Measurements from ENCODE around the gene SNX32.

SNX32 gene

DNA sequence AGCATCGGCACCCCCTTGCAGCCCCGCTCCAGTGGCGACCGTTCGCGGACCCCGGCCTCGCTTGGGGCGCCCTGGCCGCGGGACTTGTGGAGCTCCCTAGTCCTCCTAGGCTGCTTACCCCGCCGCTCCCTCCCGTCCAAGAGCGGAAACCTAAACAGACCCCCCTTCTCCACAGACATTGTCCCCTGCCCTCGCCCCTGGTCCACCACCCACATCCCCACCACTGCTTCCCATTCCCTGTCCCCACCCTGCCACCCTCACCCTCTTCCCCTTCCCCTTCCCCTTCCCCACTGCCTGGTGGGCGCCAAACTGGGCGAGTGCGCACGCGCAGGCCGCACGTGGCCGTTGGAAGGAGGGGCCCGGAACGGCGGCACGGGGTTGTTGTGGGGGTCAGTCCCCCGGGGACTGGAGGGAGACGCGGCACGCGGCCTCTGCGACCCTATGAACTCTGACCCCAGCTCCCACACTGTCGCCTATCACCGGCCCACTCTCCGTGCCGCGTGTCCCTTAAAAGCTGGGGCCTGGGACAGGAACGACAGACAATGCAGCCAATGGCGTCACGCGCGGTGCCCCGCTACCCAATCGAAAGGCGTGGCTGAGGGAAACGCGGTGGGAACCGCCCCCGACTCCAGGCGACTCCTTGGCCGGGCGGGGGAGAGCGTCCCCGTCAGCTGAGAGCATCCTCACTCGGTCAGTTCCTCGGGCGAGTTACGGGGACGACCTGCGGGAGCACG, at the start of gene SNX32:
TSS of gene SNX32 (plus strand) at position 667 of the 734 bp plus-strand sequence. CDS start 103 bp downstream, outside the sequence.
- DNase-seq (ENCODE audit: low read depth): peak; percentile 93

DNA sequence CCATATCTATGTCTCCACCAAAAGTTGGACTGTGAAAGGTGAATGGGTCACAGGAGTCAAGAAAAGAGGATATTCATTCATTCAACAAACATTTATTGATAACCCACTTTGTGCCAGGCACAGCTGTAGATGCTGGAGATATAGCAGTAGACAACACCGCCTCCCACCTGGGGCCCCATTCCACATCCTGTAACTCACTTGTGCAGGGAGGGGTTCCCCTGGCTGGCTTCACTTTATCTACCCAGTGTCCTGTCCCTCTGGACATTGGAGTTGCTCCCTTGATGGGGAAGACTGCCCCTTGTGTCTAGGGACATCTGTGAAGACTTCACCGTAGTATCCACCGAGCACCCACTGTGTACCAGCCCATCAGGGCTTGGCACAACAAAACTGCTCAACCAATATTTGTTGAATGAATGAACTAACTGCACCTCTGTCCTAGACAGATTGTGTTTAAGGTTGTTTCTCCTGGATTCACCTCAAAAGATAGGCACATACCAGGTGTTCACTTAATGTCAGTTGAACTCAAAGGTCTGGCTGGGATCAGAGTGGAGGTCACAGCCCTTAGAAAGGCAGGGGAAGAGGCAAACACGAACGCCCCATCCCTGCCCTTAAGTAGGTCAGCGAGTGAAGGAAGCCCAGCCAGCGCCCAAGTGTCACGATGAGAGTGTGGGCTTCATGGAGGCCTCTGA, 48.3 kb upstream of the SNX32 start:
- DNase-seq (ENCODE audit: low read depth): no peak

DNA sequence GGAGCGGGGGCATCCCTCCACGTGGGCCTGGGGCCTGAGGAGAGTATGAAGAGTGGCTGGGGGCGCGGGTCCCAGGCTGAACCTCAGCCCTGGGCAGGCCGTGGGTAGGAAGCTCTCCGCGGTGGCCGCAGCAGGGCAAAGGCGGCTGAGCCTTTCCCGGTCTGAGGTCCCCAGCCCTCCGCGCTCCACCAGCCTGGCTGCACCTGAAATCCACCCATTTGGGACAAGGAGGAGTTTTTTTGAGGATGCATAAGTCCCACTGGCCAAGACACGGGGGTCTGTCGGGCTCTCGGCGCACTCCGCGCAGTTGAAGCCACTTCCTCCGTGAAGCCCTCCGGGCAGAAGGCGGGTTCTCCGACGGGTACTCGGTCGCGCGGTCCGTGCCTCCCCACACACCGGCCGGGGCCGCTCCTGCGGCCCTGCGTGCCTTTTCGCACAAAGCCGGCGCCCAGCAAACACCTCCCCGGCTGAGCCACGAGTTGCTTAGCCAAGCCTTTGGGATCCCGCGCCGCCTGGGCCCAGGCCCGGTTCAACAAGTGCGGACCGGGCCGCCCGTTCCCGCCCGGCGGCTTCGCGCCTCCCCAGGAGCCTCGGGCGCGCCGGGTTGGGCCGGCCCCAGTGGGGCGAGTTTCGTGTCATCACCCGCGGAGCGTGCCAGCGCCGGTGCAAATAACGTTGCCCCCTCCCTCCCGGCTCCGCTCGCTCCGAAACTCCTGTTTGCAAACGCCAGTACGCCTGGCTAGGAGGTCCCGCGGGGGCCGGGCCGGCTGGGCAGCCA, 47.6 kb upstream of the SNX32 start:
- DNase-seq (ENCODE audit: low read depth): no peak

DNA sequence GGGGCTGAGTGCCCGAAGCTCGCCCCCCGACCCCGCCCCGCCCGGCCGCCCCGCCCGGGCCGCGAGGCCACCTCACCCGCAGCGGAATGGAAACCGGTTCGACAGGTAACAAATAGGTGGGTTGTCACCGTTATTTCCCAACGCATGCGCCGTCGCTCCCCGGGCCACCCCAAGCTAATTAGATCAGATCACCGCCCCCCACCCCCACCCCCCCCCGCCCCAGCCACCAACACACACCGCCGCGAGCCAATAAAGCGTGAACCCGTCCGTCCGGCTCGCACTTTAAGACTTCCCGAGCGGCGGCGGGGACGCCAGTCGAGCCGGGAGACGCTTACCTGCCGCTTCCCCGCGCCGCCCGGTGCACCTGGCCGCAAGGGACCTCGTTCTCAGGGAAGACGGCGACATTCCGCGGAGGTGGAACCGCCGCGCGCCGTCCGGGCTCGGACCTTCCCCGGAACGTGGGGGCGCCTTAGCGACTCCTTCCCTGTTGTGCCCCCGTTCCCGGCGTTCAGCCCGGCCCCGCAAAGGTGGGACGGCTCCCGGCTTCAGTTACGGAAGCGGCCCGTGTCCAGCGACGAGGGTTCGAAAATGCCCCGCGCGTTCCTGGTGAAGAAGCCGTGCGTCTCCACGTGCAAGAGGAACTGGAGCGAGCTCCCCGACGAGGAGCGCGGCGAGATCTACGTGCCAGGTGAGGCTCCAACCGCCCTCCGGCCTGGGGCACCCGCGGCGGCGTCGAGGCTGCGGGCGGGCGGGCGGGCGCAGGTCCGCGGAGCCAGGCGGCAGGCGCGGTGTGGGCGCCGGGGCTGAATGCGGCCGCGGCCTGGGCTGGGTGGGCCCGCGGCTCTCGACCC, 46.8 kb upstream of the SNX32 start, which contains the start of gene OVOL1:
TSS of gene OVOL1 (plus strand) at position 278 of the 851 bp plus-strand sequence. CDS start at position 589, 311 bp downstream.
- DNase-seq (ENCODE audit: low read depth): no peak

DNA sequence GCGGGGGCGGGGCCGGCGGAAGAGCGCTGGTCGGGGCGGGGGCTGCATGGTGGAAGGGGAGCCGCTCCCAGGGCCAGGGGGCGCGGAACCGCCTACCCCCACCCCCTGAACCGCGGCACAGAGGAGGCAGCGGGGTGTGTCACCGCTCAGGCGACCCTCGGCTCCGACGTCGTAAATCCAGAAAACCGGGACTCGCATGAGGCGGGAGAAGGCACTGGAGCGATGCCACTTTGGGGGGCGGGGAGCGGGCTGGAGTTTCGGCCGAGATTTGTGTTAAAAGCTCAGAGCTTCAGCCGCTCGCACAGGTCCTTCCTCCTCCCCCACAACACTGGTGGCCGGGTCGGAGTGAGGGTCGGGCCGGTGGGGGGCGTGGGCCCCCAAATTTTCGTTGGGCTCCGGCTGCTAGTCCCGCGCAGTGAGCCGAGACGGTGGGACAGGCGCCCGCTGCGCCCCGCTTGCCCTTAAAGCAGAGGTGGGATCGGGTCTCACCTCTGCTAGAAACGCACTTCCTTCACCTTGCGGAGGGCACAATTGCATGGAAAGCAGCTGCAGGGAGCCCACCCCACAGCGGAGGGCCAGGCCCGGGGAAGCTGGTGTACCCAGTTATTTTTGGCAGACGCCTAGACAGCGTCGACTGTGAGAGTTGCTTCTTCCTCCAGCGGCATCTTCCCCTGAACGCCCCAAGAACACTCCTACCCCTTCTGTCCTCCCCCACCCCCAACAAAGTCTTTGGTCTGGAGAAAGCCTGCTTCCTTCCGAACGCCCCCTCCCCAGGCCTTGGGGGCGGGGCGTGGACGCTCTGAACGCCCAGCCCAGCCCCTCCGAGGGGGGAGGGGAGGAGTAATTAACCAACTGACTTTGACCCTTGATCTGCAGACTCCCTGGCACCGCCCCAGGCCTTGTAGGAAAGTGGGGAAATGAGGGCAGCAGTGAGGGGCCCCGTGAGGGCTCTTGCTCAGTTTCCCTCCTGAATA, 45.8 kb upstream of the SNX32 start:
- DNase-seq (ENCODE audit: low read depth): no peak

DNA sequence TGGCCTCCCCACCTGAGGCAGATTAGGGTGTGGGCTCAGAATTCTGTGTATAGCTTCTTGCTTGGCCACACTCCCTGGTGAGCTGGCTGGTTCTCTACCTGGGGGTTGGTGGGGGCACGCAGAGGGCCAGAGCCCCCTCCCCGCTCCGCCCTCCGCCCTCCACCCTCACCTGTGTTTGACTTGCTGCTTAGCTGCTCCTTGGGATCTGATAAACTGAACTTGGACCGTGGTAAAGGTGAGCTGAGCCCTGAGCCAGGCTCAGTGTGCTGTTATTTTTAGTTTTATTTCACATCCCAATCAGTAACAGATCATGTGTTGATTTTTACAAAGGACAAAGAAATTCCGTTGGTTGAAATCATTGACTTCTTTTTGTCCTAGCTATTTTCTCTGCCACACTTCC, 44.9 kb upstream of the SNX32 start:
- no peak for DNase-seq (ENCODE audit: low read depth)

DNA sequence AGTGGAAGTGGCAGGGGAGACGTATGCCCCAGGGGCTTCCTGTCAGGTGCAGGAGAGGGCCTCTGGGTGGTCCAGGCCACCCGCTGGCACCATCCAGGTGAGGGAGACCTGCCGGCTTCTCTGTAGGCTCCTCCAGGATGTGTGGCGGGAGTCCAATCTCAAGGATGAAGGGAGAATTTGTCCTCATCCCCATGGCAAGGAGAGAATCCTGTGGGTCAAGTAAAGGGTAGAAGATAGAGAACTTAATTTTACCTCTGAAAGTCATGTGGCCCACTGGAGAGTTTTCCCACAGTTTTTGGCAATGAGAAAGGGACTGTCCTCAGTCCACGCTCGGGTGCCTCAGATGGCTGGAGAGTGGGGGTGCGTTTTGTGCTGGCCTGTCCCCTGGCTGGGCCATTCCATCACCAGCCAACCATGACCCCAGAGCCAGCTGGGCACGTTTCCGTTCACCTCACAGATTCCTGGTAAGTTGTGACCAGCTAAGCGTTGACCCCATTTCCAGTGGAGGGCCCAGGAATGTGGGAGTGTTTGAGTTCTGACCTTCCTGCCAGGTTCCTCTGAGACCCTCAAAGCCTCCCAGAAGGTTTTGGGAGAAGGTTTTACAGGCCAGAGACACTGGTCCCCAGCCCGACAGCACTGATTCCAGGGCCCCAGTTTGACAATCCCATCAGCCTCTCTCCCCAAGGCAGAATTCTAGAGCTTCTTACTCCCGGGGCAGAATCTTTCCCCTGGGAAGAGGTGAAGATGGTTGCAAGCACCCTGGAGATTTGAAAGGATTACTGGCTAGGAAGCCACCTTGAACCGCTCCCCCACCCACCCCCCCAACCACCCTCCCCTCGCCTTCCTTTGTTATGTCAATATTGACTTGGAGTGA, 44.3 kb upstream of the SNX32 start:
- no peak for DNase-seq (ENCODE audit: low read depth)

DNA sequence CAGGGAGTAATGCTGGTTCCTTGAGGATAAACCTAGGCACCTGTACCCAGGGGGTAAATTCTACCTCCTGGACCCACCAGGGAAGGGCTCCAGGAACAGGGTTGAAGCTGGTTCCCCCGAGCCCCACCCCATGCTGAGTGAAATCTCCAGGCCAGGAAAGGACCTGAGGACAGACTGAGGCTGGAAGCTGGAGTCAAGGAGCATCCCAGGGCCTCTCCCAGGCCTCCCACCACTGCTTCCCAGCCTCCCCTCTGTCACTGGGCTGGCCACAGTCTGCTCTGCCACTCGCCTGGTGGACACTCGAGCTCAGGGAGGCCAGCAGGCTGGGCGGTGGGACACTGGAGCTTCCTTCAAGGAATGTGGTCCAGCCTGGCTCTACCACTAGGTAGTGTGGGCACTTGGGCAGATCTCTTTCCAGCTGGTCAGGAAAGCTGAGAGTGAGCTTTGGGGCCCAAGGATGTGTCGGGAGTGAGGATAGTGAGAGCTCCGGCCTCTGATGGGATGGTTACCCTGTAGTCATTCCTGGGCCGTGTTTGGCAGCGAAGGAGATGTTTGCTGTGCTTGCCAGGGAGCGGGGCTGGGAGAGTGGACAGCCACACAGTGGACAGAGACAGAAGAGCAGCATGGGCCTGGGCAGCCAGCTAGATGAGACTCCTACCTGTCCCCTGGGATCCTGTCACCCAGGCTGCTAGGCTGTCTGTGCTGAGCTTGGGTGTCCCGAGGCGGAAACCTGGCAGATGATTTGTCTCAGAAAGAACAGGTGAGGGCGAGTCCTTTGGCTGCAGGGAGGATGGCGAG, 43.5 kb upstream of the SNX32 start:
- no peak for DNase-seq (ENCODE audit: low read depth)

DNA sequence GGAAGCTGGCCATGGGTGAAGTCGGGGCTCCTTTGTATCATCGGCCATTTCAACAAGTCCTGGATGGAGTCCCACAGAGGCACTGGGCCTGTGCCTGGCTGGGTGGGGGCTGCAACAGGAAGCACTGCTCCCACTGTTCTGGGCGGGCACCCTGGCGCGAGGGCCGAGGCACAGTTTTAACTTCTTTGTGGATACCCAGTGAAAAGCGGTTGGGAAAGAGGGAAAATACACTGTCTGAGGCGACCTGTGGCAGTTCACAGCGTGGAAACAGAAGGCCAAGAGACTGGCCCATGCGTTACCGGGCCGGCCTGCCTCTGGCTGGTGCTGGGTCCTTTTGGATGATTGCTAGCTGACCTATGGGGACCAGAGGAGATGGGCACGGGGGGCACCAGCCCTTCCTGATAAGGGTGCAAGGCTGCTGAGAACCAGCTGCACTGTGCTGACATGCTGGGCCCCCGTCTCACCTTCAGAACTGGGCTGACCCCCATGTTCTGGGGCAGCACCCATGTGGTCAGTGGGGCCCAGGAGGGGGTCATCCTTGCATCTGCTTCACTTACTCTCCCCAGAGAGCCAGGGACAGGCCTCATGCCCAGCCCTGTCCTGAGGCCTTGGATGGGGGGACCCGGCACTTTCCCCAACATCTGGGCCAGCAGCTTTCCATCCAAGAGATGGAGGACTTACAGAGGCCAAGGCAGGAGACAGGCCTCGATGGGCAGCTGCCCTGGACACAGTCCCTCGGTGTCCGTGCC, 42.7 kb upstream of the SNX32 start:
- DNase-seq (ENCODE audit: low read depth): no peak

DNA sequence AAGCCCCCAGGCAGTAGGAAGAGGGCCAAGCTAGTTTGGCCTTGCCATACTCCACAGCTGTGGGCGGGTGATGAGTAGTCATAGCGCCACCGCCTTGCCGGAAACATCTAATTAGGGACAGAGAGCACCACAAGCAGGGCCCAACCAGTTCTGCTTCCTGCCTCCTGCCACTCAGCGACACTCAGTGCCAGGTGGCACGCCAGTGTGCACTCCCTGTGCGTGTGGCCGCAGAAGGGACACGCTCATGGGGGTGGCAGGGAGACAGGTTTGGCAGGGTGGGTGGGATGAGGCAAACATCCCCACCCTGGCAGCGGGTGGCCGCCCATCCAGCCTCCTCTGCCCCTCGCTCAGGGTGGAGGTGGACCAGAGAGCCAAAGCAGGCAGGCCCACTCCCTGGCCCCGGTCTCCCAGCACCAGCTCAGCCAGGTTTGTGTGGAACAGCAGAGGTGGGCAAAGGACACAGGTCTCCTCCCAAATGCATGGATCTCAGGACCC, 42.0 kb upstream of the SNX32 start:
- DNase-seq (ENCODE audit: low read depth): no peak

DNA sequence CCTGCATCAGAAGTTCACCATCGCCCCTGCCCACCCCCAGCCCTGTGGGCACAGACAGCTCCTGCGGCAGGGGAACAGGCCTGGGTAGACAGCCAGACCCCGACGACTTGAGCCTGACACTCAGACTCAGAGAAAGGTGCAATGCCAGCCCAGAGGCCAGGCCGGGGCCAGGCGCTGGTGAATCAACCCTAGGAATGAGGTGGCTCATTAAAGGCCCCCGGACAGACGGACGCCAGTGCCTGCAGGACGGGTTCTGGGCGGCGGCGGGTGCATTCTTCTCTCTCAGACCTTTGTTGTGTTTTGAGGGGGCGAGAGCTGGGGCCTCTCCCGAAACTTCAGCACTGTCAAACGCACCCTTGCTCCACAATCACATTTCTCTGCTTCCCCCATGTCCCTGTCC, 41.3 kb upstream of the SNX32 start:
- no peak for DNase-seq (ENCODE audit: low read depth)

DNA sequence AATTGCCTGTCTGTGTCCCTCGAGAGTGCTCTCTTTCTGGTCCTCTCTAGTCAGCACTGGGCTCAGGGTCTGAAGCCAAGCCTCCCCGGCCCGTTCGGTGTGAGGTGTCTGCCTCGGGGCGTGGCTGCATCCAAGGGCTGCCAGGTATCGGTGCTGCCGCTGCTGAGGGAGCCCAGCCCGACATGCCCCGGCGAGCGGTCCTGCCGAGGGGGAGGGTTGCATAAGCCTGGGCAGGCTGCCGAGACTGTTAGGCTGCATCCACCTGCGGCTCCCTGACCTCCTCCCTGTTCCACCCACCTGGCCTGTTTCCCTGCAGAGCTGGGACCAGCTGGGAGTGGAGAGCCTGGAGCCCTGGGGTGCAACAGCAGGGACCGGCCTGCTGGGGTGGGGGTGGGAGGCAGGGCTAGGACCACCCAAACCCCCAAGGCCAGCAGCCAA, 40.6 kb upstream of the SNX32 start:
- DNase-seq (ENCODE audit: low read depth): no peak

DNA sequence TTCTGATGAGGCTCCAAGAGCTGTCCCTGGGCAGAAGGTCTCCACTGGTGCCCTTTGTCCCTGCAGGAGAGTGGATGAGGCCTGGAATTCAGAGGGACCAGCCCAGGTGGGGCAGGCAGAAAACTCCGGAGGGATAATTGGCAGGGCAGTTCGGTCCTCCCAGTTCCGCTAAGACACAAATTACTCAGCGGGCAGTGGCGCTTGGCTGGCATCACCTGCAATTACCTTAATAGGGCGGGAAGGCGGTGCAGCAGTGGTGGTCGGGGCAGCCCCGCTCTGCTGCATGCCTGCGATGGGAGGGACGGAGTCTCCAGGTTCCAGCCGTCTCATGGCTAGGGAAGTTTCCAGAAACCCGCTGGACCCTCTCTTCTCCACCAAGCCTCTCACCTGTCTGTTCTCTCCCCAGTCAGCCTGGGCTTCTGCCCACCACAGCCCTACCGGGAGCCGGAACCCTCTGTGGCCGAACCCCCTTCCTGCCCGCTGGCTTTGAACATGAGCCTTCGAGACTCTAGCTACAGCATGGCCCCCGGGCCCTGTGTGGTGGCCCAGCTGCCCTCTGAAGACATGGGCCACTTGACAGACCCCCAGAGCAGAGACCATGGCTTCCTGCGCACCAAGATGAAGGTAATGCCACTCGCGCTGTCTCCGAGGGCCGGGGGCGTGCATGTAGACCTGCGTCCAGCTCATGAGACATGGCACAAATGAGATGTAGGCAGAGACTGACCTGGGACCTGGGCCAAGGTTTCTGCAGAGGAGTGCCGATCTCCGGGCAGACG, 40.0 kb upstream of the SNX32 start:
- no peak for DNase-seq (ENCODE audit: low read depth)

DNA sequence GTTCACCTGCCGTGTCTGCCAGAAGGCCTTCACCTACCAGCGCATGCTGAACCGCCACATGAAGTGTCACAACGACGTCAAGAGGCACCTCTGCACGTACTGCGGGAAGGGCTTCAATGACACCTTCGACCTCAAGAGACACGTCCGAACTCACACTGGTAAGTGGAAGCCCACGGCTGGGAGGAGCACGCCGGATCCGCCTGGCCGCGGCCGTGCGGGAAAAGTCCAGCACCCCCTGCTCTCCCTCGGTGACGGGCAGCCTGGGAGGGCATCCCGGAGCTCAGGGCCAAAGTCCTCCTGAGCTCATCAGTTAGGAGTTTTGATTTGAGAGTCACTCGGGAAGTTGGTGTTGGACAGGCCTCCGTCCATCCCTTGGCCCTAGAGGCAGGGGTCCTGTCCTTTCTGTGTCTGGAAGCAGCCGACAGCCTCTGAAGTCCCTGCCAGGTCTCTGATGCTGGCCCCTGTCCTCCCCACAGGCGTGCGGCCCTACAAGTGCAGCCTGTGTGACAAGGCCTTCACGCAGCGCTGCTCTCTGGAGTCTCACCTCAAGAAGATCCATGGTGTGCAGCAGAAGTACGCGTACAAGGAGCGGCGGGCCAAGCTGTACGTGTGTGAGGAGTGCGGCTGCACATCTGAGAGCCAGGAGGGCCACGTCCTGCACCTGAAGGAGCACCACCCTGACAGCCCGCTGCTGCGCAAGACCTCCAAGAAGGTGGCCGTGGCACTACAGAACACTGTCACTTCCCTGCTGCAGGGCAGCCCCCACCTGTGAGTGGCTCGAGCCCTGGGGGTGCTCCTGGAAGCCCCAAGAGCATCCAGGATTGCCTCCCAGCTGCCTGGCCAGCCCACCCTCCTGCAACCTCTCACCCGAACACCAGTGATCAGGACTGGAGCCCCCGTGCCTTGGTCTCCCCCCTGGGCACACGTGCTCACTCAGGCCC, 38.9 kb upstream of the SNX32 start:
- DNase-seq (ENCODE audit: low read depth): no peak

DNA sequence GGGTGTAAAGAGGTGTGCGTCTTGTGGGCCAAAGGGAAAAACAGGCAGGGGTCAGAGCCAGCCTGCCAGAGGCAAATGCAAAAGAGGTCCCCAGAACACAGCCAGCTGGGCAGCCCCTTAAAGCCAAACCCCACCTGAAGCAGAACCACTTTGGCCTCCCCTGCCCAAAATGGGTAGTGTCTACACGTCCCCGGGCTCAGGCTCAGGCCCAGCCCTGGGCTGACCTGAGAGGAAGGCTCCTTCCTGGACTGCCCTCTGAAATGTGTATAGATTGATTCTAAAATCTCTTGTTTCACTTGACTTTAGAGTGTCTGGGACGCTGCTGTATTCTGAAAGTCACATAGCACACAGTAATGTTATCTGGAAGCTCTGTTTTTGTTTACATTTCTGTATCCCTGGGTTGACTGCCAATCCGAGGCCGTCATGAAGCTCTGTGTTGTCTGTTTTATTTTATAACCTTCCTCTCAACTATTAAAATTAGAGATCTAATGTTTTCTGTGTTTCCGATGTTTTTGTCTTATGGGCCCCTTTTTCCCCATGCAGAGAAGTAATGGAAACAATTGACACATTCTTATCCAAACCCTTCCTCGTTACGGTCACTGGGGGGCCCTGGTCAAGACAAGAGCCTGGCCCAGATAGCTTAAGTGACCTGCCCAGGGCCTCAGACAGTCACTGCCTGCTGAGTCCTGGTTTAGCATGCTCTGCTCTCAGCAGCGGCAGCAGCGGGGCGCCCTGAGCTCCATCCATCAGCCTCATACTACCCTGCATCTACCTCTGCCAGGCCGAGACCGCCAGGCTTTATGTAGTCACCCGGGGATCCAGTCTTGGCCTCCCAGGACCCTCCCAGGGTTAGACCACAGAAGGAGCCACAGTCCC, 36.8 kb upstream of the SNX32 start:
- DNase-seq (ENCODE audit: low read depth): no peak

Data from stimulated activated CD8-positive, alpha-beta memory T cell treated with anti-CD3 and anti-CD28 coated beads, Interleukin-12 subunit alpha, Interleukin-12 subunit beta, amount 100 ng/mL, for 1 hour (primary cell).